GM18909 (cell line): ENCODE results near the gene SYCP1.
"Not testable (repeated sequence)": the region's sequence is repeated elsewhere in the genome, so short reads cannot be mapped to it uniquely, and the experiment has no call there.

Source experiments
- ATAC-seq: cut with Tn5 transposase; IDR thresholded peaks from one replicate; pipeline ENCODE4 v1.9.1; 2021; ENCODE audit warnings: mild to moderate bottlenecking; ENCODE audit not compliant: unreplicated experiment, poor library complexity

The SYCP1 gene

DNA sequence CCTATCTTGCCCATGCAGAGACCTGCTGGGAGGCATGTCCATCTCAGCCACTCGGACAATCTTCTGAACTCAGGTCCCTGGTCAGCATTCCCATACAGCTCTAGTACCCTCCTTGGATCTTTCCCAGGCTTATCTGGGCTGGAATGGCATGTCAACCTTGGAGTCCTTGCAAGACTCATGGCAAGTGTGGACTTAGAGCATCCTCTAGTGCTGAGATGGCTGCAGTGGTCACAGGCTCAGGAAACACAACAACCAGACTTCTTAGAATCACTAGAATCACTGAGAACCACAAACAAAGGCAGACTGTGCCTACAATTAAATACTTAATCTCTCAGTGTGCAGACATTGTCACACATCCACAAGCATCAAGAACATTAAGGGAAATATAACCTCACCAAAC lies 101.9 kb downstream of the SYCP1 start:
- ATAC-seq, result no peak

DNA sequence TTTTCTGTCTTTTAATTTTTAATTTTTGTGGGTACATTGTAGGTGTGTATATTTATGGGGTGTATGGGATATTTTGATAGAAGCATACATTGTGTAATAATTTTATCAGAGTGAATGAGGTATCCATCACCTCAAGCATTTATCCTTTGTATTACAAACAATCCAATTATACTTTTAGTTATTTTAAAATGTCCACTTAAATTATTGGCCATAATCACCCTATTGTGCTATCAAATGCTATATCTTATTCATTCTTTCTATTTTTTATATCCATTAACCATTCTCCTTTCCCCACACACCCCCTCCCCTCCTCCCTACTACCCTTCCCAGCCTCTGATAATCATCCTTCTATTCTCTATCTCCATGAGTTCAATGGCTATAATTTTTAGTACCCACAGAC lies 104.8 kb downstream of the SYCP1 start:
- ATAC-seq, result no peak

DNA sequence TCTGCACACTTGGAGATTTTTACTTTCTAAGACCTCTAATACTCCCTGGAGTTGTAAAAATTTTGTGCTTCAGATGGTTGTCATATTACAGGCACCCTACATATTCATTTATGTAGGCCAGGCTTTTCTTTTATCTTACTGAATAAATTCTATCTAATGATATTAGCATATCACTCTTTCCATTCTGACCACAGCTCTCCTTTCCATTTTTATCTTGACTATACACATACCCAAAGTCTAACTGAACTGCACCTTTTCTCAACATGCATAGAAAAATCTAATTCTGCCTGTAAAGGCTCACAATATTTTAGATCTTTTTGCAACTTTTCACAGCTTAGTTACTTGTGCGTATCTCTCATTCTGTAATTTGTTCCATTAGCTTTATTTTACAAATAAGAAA lies 122.2 kb downstream of the SYCP1 start:
- no peak for ATAC-seq

DNA sequence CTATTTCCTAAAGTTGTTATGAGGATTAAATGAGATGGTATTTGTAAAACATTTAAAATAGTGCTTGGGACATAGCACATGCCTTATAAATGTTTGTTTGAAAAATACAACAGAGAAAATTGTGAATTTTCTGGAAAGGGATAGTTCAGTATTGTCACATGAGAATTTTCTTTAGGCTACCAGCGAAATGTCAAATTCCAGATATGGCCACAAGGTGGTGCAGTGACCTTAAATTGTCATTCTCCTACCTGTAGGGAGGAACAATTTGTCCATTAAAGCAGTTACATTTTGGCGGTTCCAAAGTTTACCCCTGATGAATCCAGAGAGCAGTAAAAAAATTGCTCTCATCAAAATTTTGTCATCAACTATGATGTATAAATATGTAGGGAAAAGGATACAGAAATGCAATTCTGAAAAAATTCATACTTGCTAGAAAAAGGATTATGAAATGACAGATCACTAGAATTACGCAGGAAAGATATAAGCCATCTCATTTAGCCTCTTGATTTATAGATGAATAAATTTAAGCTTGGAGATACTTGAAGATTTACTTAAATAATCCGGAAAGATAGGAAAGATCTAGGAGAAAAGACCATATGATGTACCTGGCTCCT lies 124.7 kb downstream of the SYCP1 start:
- ATAC-seq, result no peak

DNA sequence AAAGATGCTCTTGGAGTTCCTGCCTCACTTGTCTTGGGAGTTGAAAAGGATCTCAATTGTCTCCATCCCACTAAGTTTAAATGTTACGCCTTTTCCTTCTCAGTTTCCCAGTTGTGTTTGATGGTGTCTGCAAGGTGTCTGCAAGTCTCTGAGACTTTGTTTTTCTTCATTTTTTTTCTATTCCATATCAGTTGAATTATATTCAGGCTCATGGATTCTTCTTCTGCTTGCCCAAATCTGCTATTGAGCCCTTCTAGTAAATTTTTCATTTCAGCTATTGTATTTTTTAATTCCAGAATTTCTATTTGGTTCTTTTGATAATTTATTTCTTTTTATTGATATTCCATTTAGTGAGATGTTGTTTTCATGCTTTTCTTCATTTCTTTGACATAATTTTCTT lies 127.6 kb downstream of the SYCP1 start:
- ATAC-seq, result no peak

DNA sequence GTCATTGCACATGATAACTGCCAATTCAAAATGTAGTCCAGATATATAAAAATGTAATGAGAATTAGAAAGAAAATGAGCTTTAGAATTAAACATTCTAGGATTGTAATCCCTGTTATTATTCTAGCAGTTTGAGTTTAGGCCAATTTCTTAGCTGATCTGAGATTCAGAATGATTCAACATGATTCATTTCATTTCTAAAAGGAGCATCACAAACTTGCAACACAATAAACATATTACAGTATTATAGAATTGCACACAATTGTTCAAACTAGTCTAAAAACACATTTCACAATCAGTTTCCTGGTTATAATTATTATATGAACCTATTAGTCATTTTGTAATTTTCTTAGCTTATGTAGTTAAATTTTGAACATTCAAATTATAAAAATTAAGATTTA lies 131.6 kb downstream of the SYCP1 start:
- ATAC-seq, result no peak

DNA sequence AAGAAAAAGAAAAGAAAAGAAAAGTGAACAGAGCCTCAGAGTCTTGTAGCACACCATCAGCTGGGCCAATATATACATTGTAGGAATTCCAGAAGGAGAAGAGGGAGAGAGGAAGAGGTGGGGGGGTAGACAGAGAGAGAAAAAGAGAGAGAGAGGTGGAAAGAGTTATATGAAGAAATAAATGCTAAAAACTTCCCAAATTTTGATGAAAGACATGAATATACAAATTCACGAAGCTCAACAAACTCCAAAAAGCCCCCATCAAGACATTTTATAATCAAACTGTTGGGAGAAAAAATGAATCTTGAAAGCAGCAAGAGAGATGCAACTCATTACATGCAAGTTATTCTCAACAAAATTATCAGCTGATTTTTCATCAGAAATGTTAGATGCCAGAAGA lies 133.4 kb downstream of the SYCP1 start:
- no peak for ATAC-seq

DNA sequence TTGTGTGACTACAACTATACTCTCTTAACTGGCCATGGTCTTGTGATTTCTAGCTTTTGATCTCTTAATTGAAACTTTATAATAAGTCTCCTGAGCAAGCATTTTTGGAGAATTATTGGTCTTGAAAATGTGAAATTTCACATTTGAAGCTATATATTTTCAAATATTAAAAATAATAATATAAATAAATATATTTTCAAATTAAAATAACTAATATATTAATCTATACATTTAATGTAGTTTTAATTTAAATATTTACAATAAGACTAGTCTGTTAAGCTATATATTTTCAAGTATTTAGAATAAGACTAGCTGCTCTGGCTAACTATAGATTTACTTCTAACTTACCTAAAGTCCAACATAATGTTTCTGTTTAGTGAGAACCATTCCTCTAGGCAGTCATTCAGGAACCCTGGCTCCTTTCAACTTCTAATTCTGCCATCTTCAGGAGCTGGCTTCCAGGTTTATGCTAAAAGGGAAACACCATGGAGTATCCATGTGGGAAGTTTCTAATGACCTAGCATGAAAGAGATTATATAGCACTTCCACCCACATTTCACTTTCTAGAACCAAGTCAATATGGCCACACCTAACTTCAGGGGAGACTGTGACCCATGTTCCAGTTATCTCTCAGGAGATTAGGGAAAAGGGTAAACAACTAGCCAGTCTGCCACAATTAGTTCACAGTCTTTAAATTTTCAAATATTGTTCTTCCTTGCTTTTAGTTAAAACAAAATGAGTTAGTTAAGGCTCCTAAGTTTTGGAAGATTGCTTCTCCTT lies 143.0 kb downstream of the SYCP1 start:
- no peak for ATAC-seq

DNA sequence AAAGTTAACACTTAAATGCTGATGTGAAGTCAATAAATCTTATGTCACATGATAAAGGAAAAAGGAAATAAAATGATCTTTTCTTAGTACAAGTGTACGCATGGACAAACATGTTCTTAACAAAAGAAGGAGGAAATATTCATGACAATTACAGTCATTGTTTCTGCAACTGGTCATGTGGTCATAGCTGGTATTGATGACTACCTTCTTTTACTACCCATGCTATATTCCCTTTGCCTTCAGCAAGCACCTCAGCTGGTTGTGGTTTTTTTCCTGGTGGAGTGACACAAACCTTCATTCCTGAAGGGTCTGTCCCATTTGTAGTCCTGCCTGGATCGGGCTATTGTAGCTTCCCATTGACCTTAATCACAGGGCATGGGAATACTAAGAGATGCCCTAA lies 151.5 kb downstream of the SYCP1 start:
- no peak for ATAC-seq

DNA sequence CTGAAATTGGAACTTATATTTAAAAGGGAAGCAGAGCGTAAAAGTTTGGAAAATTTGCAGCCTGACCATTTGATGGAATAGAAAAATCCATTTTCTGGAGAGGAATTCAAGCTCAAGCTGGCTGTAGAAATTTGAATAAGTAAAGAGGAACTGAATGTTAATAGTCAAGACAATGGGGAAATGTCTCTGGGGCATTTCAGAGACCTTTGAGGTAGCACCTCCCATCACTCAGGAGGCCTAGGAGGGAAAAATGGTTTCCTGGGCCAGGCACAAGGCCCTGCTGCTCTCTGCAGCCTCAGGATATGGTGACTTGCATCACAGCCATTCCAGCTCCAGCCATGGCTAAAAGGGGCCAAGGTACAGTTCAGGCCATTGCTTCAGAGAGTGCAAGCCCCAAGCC lies 157.3 kb downstream of the SYCP1 start:
- ATAC-seq, result no peak

DNA sequence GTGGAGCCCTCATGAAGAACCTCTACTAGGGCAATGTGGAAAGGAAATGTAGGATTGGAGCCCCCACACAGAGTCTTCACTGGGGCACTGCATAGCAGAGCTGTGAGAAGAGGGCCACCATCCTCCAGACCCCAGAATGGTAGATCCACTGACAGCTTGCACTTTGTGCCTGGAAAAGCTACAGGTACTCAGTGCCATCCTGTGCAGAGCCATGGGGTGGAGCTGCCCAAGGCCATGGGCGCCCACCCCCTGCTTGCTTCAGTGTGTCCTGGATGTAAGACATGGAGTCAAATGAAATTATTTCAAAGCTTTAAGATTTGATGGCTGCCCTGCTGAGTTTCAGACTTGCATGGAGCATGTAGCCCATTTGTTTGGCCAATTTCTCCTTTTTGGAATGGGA lies 157.8 kb downstream of the SYCP1 start:
- no peak for ATAC-seq

DNA sequence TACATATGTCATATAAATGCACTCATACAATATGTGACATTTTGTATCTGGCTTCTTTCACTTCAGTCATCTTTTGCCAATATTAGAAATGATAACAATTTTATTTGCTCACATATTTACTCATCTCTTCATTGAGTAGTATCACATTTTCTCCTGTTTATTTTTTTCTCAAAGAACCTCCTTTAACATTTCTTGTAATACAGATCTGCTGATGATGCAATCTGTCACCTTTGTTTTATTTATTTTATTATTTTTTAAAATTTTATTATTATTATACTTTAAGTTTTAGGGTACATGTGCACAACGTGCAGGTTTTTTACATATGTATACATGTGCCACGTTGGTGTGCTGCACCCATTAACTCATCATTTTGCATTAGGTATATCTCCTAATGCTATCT lies 159.1 kb downstream of the SYCP1 start:
- ATAC-seq, result no peak

DNA sequence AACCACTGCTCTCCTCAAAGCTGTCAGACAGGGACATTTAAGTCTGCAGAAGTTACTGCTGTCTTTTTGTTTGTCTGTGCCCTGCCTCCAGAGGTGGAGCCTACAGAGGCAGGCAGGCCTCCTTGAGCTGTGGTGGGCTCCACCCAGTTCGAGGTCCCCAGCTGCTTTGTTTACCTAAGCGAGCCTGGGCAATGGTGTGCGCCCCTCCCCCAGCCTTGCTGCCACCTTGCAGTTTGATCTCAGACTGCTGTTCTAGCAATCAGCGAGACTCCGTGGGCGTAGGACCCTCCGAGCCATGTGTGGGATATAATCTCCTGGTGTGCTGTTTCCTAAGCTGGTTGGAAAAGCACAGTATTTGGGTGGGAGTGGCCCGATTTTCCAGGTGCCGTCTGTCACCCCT lies 164.9 kb downstream of the SYCP1 start:
- not testable (repeated sequence) for ATAC-seq

DNA sequence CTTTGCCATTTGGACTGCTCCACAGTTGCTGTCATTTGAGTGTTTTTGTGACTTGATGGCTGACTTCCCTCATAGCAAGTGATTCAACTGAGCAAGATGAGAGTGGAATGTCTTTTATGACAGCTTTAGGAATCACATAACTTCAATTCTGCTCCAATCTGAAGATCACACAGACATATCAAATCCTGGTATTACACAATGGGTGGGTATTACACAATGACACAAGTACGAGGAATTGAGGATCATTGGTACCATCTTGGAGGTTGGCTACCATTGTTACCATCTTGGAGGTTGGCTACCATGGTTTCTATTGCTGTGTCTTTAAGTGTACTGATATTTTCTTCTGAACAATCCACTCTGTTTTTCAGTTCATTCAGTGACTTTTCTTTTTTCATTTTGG lies 166.5 kb downstream of the SYCP1 start:
- no peak for ATAC-seq

DNA sequence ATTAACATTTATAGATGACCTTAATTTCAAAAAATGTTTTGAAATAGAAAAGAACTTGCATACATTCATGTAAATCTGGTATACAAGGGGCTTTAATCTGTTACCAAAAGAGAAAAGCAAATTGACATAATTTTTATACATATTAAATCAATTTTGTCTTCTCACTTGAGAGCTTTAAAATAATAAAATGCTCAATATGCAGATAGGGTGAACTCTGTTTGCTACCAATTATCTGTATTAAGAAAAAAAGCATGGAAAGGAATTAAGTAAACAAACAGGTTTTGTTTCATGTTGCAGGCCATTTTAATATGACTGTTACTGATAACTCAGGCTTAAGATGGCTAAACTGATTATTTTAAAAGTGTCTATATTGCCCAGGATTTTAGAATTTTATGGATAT lies 168.9 kb downstream of the SYCP1 start:
- no peak for ATAC-seq

DNA sequence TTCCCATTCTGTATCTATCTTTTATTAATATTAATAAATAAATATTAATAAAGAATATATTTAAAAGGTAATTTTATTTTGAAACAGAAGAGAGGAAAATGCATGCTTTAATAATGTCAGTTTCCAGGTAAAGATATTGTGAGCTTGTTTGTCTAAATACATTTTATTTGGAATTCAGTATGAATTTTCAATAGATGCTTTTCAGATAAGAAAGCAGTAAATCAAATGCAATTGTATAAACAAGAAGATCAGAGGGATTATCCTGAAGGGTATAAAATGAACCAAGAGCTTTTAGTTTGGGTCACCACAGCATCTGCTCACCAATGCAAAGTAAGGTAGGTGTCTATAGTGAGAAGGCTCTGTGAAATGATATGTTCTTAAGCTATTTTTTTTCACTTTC lies 174.9 kb downstream of the SYCP1 start, which contains the start of gene TSHB:
Gene TSHB (plus strand): TSS at position 301 of the 400 bp plus-strand sequence. CDS start 3,537 bp downstream, outside the sequence.
- ATAC-seq, result no peak

DNA sequence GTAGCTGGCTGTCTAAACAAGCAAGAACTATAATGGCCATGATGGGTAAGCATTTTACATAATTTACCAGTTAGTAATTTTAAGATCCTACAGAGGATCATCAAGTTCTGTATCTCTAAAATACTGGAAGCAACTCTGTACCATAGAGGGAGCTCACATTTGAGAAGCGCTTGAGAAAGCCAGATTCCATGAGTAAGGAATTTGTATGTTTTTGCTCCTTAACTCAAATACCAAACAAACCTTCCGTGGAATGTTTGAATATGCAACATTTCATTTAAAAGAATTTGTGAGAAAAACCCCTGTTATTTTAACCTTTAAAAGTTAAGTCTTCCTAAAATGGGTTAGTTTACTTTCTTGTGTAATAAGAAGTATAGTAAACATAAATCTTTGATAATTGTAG lies 176.9 kb downstream of the SYCP1 start:
- ATAC-seq, result no peak

DNA sequence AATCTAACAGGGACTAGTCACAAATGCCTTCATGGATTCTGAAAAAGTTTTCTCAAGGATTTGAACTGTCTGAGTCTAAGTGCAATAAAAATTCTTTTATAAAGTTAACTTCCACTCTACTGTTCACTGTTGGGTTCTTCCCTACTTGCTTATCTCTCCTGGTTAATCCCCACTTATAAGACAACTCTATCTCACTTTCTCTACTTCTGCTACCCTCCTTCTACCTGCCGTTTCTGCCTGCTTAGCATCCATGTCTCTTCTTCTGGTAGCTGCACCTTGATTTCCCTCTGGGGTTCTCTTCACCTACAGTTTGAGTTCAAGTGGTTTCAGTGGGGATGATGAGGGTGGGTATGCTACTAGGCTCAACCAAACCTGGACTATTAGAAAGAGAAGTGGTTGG lies 181.0 kb downstream of the SYCP1 start:
- no peak for ATAC-seq

DNA sequence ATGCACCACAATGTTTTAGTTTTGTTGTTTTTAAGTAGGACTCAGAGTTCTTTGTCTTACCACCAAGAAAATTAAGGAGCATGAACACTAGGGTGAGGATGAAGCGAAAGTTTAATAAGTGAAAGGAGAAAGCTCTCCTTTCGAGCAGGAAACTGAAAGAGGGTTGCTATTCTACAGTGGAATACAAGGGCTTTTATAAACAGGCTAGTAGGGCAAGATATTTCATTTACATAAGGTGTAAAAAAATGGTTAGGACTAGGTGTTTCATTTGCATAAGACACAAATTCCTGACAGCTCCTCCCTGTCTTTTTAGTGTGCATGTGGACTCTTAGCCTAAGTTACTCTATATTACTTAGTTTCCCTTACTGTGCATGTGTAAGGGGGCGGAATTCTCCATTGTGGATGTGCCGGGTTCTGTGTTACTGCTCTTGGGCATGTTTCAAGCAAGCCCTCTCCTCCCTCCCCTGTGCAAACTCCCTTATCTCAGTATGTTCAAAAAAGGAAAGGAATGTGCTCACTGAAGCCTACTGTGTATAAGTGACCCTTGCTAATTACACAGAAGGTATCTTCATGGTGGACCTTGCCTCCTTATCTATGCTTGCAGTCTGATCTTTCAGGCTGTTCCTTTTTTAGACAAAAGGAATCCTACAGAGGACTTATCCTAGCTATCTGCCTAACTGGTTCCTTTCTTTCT lies 182.3 kb downstream of the SYCP1 start:
- ATAC-seq, result no peak

DNA sequence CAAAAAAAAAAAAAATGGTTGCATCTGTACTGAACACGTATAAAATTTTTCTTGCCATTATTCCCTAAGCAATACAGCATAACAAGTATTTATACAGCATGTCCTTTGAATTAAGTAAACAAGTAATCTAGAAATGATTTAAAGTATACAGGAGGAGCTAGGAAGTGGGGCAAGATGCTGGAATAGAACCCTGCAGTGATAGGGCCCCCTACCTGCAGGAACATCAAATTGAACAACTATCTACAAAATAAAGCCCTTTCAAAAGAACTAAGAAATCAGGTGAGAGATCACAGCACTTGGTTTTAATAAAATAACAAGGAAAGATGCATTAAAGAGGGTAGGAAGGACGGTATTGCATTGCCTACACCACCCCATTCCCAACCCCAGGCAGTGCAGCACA lies 185.8 kb downstream of the SYCP1 start:
- ATAC-seq, result no peak

DNA sequence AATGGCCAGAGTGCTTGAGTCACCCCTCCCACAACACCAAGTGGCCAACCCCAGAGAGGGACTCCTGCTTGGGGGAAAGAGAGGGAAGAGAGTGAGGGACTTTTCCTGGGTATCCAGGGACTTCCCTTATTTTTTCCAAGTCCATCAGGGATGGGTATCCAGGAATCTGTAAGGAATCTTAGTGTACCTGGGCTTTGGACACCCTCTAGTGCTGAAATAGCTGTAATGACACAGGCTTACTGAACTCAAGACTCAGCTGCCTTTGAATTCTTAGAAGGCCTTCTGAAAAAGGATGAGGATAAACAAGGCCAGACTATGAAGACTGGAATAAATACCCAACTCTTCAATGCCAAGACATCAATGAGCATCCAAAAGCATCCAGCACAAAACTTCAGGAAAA lies 187.0 kb downstream of the SYCP1 start:
- no peak for ATAC-seq
